Endometrial microvascular endothelial cells (primary cell): ENCODE results near the gene KCNK17. TPM values are rescaled to one million over a fixed set of nuclear protein-coding genes. Genes with fewer than 3 reads are reported as not detected.

Source experiments
- total RNA-seq: library from RNA; depleted of rRNA; stranded (reverse); fragments of >200 nt; gene quantifications from one replicate; pipeline ENCODE4 v1.2.3, GENCODE V29; 2015; ENCODE audit errors: inconsistent ontology term

Gene KCNK17
- total RNA-seq, 1 donor from 2014 or later, result not detected

Other genes with a start within 250 kb of the KCNK17 start
- 17.8 TPM for gene SAYSD1, start 199.2 kb downstream of the KCNK17 start, total RNA-seq
- not detected for gene KCNK5, start 84.9 kb downstream of the KCNK17 start, total RNA-seq
- gene KCNK16, start 8.3 kb upstream of the KCNK17 start, total RNA-seq, result not detected